Gastroesophageal sphincter (tissue), 4 donors: ENCODE results near the gene TRABD2B. TPM values are rescaled to one million over a fixed set of nuclear protein-coding genes. Genes with fewer than 3 reads are reported as not detected.

Experiments
- ATAC-seq: fragments of 150-250 bp; one replicate; pipeline ENCODE4 v1.9.1; 2016; ENCODE audit warnings: mild to moderate bottlenecking, moderate library complexity
- H3K27ac ChIP-seq, 4 donors: fragments of 200-600 bp; sonication (generic) in 3 of 4; 1 replicate in 3 of 4; 2 replicates in 1 of 4; pipeline ENCODE4 v1.5.1; 2016 to 2019
- H3K27me3 ChIP-seq: fragments of 200-600 bp; sonication (generic); one replicate; pipeline ENCODE4 v1.5.1; 2019
- H3K36me3 ChIP-seq, 2 donors: fragments of 200-600 bp; sonication (generic); one replicate each; pipeline ENCODE4 v1.5.1; 2019; ENCODE audit warnings: control low read depth in 1 of 2
- H3K4me1 ChIP-seq, 3 donors: fragments of 200-600 bp; sonication (generic); 1 replicate in 2 of 3; 2 replicates in 1 of 3; pipeline ENCODE4 v1.5.1; 2016 to 2019; ENCODE audit warnings: control low read depth in 2 of 3
- H3K4me3 ChIP-seq, 2 donors: fragments of 200-600 bp; sonication (generic); one replicate each; pipeline ENCODE4 v1.5.1; 2019; ENCODE audit warnings: mild to moderate bottlenecking in 1 of 2, moderate library complexity in 1 of 2
- H3K9me3 ChIP-seq, 3 donors: fragments of 200-600 bp; sonication (generic); one replicate each; pipeline ENCODE4 v1.5.1; 2017 to 2019; ENCODE audit warnings: control low read depth in 2 of 3
- EP300 ChIP-seq: sonication (generic); formaldehyde crosslinking; IDR thresholded peaks from one replicate; pipeline ENCODE4 v1.6.1; 2017; ENCODE audit warnings: antibody characterized with exemption, mild to moderate bottlenecking
- POLR2A ChIP-seq, 2 donors: fragments of 450-650 bp; IDR thresholded peaks; one replicate each; pipeline ENCODE4 v1.6.1; 2017; ENCODE audit warnings: antibody characterized with exemption in 2 of 2, mild to moderate bottlenecking in 2 of 2, moderate library complexity in 1 of 2
- POLR2AphosphoS5 ChIP-seq: sonication (generic); formaldehyde crosslinking; IDR thresholded peaks from one replicate; pipeline ENCODE4 v1.6.1; 2017; ENCODE audit warnings: antibody characterized with exemption
- WGBS, 2 donors: methylation state at CpG; one replicate each; pipeline ENCODE4 v1.1.5; 2018; ENCODE audit warnings: low coverage in 1 of 2; 5-methylcytosine and 5-hydroxymethylcytosine counted together
- total RNA-seq, 4 donors: library from RNA; depleted of rRNA; stranded (reverse); fragments of >200 nt; gene quantifications; one replicate each; pipeline ENCODE4 v1.1.0, GENCODE V29; 2016
- TF ChIP-seq, protein P1 (sequence below), 4 experiments: fragments of 200-600 bp in 2 of 4; fragments of 450-650 bp in 2 of 4; sonication (generic) in 1 of 4; IDR thresholded peaks; one replicate each; pipeline ENCODE4 v1.5.1; 2017 to 2019; ENCODE audit warnings: antibody characterized with exemption in 4 of 4, mild to moderate bottlenecking in 2 of 4, moderate library complexity in 2 of 4

TRABD2B gene
- total RNA-seq, 4 donors from 2014 or later, result 2.6 to 6.5 (median 3.4) TPM

DNA sequence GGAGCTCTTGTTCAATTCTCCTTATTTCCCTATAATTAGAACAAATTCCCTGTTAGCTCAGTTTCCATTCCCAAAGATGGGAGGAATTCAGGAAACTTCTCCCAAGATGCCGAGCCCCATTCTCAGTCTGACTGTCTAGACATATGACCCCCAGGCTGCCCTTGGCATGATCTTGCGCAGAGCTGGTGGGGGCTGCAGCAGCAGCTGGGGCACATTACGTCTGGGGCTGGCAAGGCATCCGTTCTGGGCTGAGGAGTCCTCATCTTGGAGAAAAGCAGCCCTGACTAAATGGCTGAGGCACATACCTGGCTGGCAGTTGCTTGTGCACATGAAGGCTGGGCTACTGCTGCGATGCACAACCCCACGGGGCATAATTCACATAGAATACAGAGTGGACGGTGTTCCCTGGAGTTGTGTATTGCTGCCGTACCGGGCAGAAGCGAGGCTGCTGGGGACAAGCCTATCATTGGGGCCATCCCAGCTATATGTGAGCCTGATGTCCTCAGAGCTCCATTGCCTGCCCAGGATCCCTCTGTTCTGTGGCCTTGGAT lies 36.4 kb upstream of the TRABD2B start:
- no peak overlapping the region for H3K27ac ChIP-seq
- 83 to 100% methylated on average over 4 to 6 of the region's 10 CpGs for WGBS, 2 donors
- H3K36me3 ChIP-seq, result no peaks in the 10 kb centered on the region
- TF ChIP-seq POLR2AphosphoS5, result no peak
- TF ChIP-seq, protein P1, sequence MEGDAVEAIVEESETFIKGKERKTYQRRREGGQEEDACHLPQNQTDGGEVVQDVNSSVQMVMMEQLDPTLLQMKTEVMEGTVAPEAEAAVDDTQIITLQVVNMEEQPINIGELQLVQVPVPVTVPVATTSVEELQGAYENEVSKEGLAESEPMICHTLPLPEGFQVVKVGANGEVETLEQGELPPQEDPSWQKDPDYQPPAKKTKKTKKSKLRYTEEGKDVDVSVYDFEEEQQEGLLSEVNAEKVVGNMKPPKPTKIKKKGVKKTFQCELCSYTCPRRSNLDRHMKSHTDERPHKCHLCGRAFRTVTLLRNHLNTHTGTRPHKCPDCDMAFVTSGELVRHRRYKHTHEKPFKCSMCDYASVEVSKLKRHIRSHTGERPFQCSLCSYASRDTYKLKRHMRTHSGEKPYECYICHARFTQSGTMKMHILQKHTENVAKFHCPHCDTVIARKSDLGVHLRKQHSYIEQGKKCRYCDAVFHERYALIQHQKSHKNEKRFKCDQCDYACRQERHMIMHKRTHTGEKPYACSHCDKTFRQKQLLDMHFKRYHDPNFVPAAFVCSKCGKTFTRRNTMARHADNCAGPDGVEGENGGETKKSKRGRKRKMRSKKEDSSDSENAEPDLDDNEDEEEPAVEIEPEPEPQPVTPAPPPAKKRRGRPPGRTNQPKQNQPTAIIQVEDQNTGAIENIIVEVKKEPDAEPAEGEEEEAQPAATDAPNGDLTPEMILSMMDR (IDR thresholded peaks at IDR 0.05), result no peak
- TF ChIP-seq EP300, result no peak
- TF ChIP-seq POLR2A (IDR thresholded peaks at IDR 0.05), result no peak
- no peak overlapping the region for H3K4me3 ChIP-seq
- no peak for ATAC-seq
- H3K27me3 ChIP-seq, result peaks cover 5% of the 10 kb centered on the region
- no peaks in the 10 kb centered on the region for H3K4me1 ChIP-seq
- no peaks in the 10 kb centered on the region for H3K9me3 ChIP-seq

DNA sequence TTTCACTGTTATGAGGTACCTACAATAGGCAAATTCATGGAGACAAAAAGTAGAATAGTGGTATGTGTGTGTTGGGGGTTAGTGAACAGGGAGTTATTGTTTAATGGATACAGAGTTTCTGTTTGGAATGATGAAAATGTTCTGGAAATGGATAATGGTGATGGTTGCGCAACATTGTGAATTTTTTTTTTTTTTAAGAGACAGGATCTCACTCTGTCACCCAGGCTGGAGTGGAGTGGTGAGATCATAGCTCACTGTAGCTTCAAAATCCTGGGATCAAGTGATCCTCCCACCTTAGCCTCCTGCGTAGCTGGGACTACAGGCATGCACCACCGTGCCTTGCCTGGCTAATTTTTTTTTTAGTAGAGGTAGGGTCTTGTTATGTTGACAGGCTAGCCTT lies 34.5 kb upstream of the TRABD2B start:
- H3K36me3 ChIP-seq, result no peaks in the 10 kb centered on the region
- peaks cover 5% of the 10 kb centered on the region for H3K27me3 ChIP-seq
- H3K4me1 ChIP-seq, result no peaks in the 10 kb centered on the region
- H3K4me3 ChIP-seq, result no peak overlapping the region
- ATAC-seq, result peak; percentile 30
- 75 to 82% methylated on average over 1 to 3 of the region's 3 CpGs for WGBS, 2 donors
- H3K27ac ChIP-seq, result no peak overlapping the region
- TF ChIP-seq, protein P1 (IDR thresholded peaks at IDR 0.05), result no peak
- TF ChIP-seq POLR2AphosphoS5 (no peak), POLR2A (IDR thresholded peaks at IDR 0.05) (no peak), EP300 (no peak)
- no peaks in the 10 kb centered on the region for H3K9me3 ChIP-seq

DNA sequence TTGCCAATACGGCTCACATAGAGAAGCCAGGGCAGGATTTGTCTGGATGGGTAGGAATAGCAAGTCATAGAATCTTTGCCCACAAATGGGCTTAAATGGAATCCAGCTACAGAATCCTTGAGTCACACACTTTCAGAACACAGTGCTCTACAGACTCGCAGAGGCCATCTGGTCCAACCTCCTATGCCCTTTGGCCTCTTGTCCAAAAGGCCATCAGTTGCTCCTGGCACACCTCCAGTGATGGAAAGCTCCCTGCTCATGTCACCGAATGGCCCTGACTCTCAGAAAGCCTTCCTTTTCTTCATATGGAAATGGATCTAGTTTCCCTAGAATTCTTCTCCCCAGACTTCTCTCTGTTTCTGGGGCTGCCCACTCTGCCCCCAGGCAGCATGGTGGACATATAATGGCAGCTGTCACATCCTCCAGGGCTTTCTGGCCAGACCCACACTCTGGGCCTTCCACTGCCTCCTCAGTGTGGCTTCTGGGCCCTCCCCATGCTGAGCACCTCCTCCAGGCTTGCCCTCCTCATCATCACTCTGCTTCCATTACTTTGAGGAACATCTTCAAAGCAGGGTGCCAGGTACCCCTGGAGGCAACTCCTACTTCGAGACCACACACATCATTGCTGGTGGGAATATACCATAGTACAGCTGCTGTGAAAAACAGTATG lies 33.6 kb upstream of the TRABD2B start:
- H3K27me3 ChIP-seq, result no peaks in the 10 kb centered on the region
- ATAC-seq, result no peak
- H3K4me1 ChIP-seq, result no peaks in the 10 kb centered on the region
- H3K9me3 ChIP-seq, result no peaks in the 10 kb centered on the region
- peak overlapping the region in 1 of 4 donors; percentile 29 for H3K27ac ChIP-seq
- no peaks in the 10 kb centered on the region for H3K36me3 ChIP-seq
- no peak overlapping the region for H3K4me3 ChIP-seq
- TF ChIP-seq POLR2A (IDR thresholded peaks at IDR 0.05) (no peak), EP300 (no peak), POLR2AphosphoS5 (no peak)
- TF ChIP-seq, protein P1 (IDR thresholded peaks at IDR 0.05), result no peak
- WGBS, 2 donors, result 83 to 94% methylated on average over 1 to 2 of the region's 4 CpGs

DNA sequence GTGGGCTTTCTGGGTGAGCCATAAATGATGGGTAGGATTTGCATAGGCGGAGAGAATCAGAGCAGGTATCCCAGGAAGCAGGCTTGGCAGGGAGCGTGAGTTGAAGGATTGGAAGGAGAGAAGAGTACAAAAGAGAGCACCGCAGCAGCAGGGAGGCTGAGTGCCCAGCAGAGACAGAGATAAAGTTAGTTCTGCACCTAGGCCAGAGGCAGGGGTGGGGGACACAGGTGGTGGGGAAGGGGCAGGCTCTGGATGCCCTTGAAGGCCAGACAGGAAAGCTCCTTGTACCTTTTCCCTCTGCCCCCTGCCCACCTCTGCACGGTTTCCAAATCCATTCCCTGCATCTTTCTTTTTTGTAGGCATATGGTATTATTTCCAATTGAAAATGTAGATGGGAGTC lies 33.0 kb upstream of the TRABD2B start:
- WGBS, 2 donors, result 100% methylated on average over 1 to 4 of the region's 4 CpGs
- no peak for ATAC-seq

More for the DNA sequence above, 33.0 kb upstream of the TRABD2B start:
- H3K27me3 ChIP-seq, result no peaks in the 10 kb centered on the region
- no peaks in the 10 kb centered on the region for H3K4me1 ChIP-seq
- H3K27ac ChIP-seq, result no peak overlapping the region
- TF ChIP-seq, protein P1 (IDR thresholded peaks at IDR 0.05), result no peak
- no peak for TF ChIP-seq POLR2AphosphoS5
- TF ChIP-seq EP300, result no peak
- no peaks in the 10 kb centered on the region for H3K36me3 ChIP-seq
- H3K4me3 ChIP-seq, result no peak overlapping the region
- no peaks in the 10 kb centered on the region for H3K9me3 ChIP-seq
